HG03354 (cell line): ENCODE results near the gene FUT4.

ENCODE experiments used
- ATAC-seq: cut with Tn5 transposase; IDR thresholded peaks from one replicate; pipeline ENCODE4 v1.9.1; 2021; ENCODE audit warnings: mild to moderate bottlenecking; ENCODE audit not compliant: unreplicated experiment, poor library complexity, severe bottlenecking

FUT4 gene

DNA sequence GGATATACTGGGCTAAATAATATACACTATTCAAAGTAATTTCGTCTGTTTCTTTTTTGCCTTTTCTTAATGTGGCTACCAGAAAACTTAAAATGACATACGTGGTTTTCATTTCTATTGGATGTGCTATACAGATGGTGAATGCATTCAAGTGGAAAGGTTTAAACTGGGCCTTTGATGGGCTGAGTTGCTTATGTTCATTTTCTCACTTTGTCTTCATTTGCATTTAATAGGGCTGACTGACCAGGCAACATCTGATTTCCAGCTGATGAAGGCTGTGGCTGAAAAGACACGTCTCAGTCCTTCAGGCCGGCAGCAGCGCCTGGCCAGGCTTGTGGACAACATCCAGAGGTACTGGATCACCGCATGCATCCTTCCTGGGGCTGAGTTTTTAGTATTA, 51.4 kb downstream of the FUT4 start:
- peak; percentile 51 for ATAC-seq

- no peak for ATAC-seq
Observed at GRCh38 chr11:94597896-94598295, 54.2 kb downstream of the FUT4 start.
